ENCODE results near the gene FEZF2. TPM values are rescaled to one million over a fixed set of nuclear protein-coding genes. Genes with fewer than 3 reads are reported as not detected.

Gene FEZF2
- total RNA-seq, 1 experiment from 2014 or later = not detected

DNA sequence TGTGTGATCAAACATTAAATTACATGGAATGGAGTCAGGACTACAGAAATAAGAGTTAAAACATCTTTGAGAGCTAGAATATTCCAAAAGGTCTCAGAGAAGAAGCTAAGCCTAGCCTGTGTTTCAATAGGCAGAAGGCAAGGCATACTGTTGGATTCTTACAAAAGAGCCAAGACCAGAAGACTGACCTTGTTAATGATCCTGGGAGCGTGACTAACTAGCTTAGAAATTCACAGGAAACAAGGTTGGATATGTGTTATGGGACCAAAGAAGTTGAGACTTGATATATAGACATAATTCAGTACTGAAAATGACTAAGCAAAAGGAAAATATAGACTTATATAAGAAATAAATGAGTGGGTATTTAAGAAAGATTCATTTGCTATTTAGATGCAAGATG is 50.1 kb downstream of the FEZF2 start:
- no peak for ATAC-seq
- no peak overlapping the region for H3K4me3 Mint-ChIP-seq
- TF ChIP-seq KAT7 (CRISPR knock-in tag; IDR thresholded peaks at IDR 0.05; ENCODE audit: borderline replicate concordance) (no peak), FOXJ3 (CRISPR knock-in tag; IDR thresholded peaks at IDR 0.05; ENCODE audit: borderline replicate concordance) (no peak), ZNF138 (CRISPR knock-in tag; conservative IDR thresholded peaks at IDR 0.05) (no peak), ATF1 (CRISPR knock-in tag; IDR thresholded peaks at IDR 0.05) (no peak), ETV6 (CRISPR knock-in tag; IDR thresholded peaks at IDR 0.05) (no peak), IRF1 (CRISPR knock-in tag; IDR thresholded peaks at IDR 0.05) (no peak), ZNF512 (CRISPR knock-in tag; IDR thresholded peaks at IDR 0.05; ENCODE audit: borderline replicate concordance) (no peak), PRRX2 (CRISPR knock-in tag; IDR thresholded peaks at IDR 0.05) (no peak), CREB1 (CRISPR knock-in tag; IDR thresholded peaks at IDR 0.05) (no peak), SMAD3 (CRISPR knock-in tag; IDR thresholded peaks at IDR 0.05; ENCODE audit: borderline replicate concordance) (no peak), NFATC4 (CRISPR knock-in tag; IDR thresholded peaks at IDR 0.05) (no peak), ELF4 (CRISPR knock-in tag; IDR thresholded peaks at IDR 0.05; ENCODE audit: low read depth) (no peak), AFF4 (CRISPR knock-in tag; IDR thresholded peaks at IDR 0.05; ENCODE audit: borderline replicate concordance) (no peak), ATF6 (CRISPR knock-in tag; IDR thresholded peaks at IDR 0.05) (no peak), SMAD4 (CRISPR knock-in tag; IDR thresholded peaks at IDR 0.05) (no peak)
- TF ChIP-seq, protein P1, sequence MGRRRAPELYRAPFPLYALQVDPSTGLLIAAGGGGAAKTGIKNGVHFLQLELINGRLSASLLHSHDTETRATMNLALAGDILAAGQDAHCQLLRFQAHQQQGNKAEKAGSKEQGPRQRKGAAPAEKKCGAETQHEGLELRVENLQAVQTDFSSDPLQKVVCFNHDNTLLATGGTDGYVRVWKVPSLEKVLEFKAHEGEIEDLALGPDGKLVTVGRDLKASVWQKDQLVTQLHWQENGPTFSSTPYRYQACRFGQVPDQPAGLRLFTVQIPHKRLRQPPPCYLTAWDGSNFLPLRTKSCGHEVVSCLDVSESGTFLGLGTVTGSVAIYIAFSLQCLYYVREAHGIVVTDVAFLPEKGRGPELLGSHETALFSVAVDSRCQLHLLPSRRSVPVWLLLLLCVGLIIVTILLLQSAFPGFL (CRISPR knock-in tag; IDR thresholded peaks at IDR 0.05; ENCODE audit: borderline replicate concordance) = no peak
- TF ChIP-seq, protein P2, sequence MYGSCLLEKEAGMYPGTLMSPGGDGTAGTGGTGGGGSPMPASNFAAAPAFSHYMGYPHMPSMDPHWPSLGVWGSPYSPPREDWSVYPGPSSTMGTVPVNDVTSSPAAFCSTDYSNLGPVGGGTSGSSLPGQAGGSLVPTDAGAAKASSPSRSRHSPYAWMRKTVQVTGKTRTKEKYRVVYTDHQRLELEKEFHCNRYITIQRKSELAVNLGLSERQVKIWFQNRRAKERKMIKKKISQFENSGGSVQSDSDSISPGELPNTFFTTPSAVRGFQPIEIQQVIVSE (CRISPR knock-in tag; IDR thresholded peaks at IDR 0.05; ENCODE audit: borderline replicate concordance) = no peak
- TF ChIP-seq, protein P3, sequence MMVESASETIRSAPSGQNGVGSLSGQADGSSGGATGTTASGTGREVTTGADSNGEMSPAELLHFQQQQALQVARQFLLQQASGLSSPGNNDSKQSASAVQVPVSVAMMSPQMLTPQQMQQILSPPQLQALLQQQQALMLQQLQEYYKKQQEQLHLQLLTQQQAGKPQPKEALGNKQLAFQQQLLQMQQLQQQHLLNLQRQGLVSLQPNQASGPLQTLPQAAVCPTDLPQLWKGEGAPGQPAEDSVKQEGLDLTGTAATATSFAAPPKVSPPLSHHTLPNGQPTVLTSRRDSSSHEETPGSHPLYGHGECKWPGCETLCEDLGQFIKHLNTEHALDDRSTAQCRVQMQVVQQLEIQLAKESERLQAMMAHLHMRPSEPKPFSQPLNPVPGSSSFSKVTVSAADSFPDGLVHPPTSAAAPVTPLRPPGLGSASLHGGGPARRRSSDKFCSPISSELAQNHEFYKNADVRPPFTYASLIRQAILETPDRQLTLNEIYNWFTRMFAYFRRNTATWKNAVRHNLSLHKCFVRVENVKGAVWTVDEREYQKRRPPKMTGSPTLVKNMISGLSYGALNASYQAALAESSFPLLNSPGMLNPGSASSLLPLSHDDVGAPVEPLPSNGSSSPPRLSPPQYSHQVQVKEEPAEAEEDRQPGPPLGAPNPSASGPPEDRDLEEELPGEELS (CRISPR knock-in tag; IDR thresholded peaks at IDR 0.05) = no peak
- TF ChIP-seq, protein P4, sequence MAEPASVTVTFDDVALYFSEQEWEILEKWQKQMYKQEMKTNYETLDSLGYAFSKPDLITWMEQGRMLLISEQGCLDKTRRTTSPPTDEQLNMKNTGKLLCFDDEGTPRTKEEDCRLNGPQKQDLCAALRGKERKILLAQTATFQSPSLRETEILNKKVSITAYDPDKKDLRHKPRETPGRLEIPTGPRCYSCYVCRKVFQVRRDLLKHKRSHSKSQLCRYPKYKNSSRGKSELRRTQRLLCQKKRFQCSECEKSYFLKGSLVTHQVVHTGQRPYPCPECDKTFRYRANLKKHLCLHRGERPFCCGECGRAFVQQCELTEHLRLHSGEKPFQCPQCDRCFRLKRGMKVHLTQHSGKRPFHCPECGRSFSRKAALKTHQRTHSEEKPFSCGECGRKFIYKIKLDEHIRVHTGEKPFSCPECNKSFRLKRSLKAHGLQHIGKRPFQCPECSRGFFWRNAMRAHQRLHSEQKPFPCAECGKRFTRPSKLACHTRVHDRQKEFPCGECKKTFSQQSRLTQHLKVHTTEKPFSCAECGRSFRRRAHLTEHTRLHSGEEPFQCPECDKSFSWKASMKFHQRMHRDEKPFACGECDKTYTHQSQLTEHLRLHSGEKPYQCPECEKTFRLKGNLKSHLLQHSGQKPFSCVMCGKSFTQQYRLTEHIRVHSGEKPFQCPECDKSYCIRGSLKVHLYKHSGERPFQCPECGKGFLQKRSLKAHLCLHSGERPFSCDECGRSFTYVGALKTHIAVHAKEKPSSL (CRISPR knock-in tag; conservative IDR thresholded peaks at IDR 0.05) = no peak
- TF ChIP-seq, protein P5, sequence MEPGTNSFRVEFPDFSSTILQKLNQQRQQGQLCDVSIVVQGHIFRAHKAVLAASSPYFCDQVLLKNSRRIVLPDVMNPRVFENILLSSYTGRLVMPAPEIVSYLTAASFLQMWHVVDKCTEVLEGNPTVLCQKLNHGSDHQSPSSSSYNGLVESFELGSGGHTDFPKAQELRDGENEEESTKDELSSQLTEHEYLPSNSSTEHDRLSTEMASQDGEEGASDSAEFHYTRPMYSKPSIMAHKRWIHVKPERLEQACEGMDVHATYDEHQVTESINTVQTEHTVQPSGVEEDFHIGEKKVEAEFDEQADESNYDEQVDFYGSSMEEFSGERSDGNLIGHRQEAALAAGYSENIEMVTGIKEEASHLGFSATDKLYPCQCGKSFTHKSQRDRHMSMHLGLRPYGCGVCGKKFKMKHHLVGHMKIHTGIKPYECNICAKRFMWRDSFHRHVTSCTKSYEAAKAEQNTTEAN (CRISPR knock-in tag; IDR thresholded peaks at IDR 0.05) = no peak

More for the DNA sequence above, 50.1 kb downstream of the FEZF2 start:
- H3K27me3 Mint-ChIP-seq (ENCODE audit: low read depth) = peaks cover 7% of the 10 kb centered on the region
- H3K27ac Mint-ChIP-seq = no peak overlapping the region
- peaks cover 5% of the 10 kb centered on the region for H3K4me1 Mint-ChIP-seq
- CTCF ChIA-PET = interaction anchor here (1.0 kb wide), 1 partner anchor 9 kb away, joined by 5 read pairs; no protein-coding TSS in a partner anchor
- peaks cover 11% of the 10 kb centered on the region for H3K9me3 Mint-ChIP-seq
- no peak for DNase-seq (ENCODE audit: low spot score)
- POLR2A ChIA-PET = interaction anchor here (0.6 kb wide), 1 partner anchor 185 kb away, joined by 3 read pairs; no protein-coding TSS in a partner anchor
- H3K36me3 Mint-ChIP-seq = peaks cover 2% of the 10 kb centered on the region; the same call in 1 of the 2 replicates

Measured in WTC11 (cell line).